Measurements from ENCODE around the gene LRRK1.

Gene LRRK1, protein sequence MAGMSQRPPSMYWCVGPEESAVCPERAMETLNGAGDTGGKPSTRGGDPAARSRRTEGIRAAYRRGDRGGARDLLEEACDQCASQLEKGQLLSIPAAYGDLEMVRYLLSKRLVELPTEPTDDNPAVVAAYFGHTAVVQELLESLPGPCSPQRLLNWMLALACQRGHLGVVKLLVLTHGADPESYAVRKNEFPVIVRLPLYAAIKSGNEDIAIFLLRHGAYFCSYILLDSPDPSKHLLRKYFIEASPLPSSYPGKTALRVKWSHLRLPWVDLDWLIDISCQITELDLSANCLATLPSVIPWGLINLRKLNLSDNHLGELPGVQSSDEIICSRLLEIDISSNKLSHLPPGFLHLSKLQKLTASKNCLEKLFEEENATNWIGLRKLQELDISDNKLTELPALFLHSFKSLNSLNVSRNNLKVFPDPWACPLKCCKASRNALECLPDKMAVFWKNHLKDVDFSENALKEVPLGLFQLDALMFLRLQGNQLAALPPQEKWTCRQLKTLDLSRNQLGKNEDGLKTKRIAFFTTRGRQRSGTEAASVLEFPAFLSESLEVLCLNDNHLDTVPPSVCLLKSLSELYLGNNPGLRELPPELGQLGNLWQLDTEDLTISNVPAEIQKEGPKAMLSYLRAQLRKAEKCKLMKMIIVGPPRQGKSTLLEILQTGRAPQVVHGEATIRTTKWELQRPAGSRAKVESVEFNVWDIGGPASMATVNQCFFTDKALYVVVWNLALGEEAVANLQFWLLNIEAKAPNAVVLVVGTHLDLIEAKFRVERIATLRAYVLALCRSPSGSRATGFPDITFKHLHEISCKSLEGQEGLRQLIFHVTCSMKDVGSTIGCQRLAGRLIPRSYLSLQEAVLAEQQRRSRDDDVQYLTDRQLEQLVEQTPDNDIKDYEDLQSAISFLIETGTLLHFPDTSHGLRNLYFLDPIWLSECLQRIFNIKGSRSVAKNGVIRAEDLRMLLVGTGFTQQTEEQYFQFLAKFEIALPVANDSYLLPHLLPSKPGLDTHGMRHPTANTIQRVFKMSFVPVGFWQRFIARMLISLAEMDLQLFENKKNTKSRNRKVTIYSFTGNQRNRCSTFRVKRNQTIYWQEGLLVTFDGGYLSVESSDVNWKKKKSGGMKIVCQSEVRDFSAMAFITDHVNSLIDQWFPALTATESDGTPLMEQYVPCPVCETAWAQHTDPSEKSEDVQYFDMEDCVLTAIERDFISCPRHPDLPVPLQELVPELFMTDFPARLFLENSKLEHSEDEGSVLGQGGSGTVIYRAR (N-terminal part only)

GRCh38 chr15:100918690-100919480, at the start of gene LRRK1:
LRRK1 (plus strand) TSS chr15:100919357; CDS start chr15:100924633, 5,276 bp downstream.
- no peak within 1 kb of the TSS for H3K27ac ChIP-seq
- TF ChIP-seq, protein P1, sequence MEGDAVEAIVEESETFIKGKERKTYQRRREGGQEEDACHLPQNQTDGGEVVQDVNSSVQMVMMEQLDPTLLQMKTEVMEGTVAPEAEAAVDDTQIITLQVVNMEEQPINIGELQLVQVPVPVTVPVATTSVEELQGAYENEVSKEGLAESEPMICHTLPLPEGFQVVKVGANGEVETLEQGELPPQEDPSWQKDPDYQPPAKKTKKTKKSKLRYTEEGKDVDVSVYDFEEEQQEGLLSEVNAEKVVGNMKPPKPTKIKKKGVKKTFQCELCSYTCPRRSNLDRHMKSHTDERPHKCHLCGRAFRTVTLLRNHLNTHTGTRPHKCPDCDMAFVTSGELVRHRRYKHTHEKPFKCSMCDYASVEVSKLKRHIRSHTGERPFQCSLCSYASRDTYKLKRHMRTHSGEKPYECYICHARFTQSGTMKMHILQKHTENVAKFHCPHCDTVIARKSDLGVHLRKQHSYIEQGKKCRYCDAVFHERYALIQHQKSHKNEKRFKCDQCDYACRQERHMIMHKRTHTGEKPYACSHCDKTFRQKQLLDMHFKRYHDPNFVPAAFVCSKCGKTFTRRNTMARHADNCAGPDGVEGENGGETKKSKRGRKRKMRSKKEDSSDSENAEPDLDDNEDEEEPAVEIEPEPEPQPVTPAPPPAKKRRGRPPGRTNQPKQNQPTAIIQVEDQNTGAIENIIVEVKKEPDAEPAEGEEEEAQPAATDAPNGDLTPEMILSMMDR (conservative IDR thresholded peaks at IDR 0.05), result no peak
- TF ChIP-seq ZFX (IDR thresholded peaks at IDR 0.05), result no peak

GRCh38 chr15:100873029-100873677, 46.0 kb upstream of the LRRK1 start:
- H3K27ac ChIP-seq, result no peak overlapping the region
- TF ChIP-seq, protein P1 (conservative IDR thresholded peaks at IDR 0.05), result peak; percentile 93
- TF ChIP-seq ZFX (IDR thresholded peaks at IDR 0.05), result no peak

DNA sequence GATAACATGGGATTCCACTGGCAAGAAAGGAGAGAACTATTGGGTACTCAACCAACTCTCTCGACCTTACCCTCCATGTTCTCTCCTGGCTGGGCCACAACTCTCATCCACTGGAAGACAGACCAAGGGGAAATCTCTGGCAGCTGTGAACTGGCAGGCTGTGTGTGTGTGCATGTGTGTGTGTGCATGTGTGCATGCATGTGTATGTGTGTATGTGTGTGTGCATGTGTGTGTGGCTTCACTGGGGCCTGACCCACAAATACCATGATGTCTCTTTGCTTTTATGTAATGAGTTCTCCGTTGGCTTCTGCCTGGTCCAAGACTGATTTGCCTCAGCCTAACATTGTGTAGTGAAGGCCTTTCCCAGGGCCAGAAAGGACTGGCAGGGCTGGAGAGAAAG, 43.7 kb upstream of the LRRK1 start:
- H3K27ac ChIP-seq, result no peak overlapping the region
- TF ChIP-seq, protein P1 (conservative IDR thresholded peaks at IDR 0.05), result no peak
- no peak for TF ChIP-seq ZFX (IDR thresholded peaks at IDR 0.05)

DNA sequence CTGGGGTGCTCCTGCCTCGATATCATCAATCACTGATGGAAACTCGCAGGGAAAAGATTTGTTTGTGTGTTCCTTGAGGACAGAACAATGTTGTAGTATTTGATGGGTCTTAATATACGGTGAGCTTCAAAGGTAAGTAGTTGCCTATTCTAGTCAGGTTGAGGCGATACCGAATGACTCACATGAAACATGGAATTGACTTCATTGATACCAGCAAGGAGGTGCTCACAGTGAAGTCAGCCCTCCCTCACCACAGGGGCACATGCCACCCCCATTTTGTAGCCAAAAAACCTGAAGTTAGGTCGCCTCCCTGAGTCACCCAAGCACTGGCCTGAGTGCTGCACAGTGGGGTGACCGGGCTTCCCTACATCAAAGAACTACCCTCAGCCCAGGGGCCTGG, 43.2 kb upstream of the LRRK1 start:
- H3K27ac ChIP-seq, result no peak overlapping the region
- TF ChIP-seq ZFX (IDR thresholded peaks at IDR 0.05), result no peak
- TF ChIP-seq, protein P1 (conservative IDR thresholded peaks at IDR 0.05), result no peak

- no peak for TF ChIP-seq ZFX (IDR thresholded peaks at IDR 0.05)
- TF ChIP-seq, protein P1 (conservative IDR thresholded peaks at IDR 0.05), result no peak
- no peak overlapping the region for H3K27ac ChIP-seq
These were observed 41.6 kb upstream of the LRRK1 start for GRCh38 chr15:100877551-100877950.

DNA sequence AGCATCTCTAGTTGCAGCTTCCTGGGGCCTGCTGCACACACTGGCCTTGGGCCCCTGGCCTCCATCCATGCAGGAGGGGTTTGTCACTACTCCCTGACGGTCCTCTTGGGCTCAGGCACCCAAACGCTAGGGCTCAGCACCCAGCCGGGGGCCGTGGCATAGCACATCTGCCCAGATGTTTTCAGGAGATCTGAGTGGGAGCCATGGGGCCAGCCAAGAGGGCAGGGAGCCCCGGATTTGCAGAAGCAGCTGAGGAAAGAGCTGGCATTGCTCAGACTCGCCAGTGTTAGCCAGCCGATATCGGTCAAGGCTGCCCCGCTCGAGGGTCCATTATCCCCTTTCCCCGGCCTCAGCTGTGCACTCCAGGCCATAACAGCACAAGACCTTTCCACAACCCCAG, 41.0 kb upstream of the LRRK1 start:
- H3K27ac ChIP-seq, result no peak overlapping the region
- no peak for TF ChIP-seq ZFX (IDR thresholded peaks at IDR 0.05)
- TF ChIP-seq, protein P1 (conservative IDR thresholded peaks at IDR 0.05), result no peak

Data from C4-2B (cell line).